ENCODE data around the gene PRKCA.

The PRKCA gene

DNA sequence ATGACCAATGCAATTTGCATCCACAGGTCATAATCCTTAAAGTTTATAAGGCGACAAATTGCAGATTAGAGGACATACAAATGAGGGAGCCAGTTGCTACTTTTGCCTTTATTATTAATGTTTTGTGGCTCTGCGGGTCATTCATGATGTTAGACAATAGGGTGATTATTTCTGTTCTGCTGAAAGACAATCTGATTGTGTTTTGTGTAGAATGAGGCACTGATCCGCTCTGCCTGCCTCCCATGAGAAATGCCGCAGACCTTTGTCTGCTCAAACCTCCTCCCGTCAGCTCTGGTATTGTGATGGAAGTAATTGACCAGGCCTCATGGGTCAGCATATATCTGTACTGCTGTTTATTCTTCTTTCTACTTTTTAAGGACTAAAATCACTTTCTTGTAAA lies 224.9 kb downstream of the PRKCA start:
- TF ChIP-seq, protein P1, sequence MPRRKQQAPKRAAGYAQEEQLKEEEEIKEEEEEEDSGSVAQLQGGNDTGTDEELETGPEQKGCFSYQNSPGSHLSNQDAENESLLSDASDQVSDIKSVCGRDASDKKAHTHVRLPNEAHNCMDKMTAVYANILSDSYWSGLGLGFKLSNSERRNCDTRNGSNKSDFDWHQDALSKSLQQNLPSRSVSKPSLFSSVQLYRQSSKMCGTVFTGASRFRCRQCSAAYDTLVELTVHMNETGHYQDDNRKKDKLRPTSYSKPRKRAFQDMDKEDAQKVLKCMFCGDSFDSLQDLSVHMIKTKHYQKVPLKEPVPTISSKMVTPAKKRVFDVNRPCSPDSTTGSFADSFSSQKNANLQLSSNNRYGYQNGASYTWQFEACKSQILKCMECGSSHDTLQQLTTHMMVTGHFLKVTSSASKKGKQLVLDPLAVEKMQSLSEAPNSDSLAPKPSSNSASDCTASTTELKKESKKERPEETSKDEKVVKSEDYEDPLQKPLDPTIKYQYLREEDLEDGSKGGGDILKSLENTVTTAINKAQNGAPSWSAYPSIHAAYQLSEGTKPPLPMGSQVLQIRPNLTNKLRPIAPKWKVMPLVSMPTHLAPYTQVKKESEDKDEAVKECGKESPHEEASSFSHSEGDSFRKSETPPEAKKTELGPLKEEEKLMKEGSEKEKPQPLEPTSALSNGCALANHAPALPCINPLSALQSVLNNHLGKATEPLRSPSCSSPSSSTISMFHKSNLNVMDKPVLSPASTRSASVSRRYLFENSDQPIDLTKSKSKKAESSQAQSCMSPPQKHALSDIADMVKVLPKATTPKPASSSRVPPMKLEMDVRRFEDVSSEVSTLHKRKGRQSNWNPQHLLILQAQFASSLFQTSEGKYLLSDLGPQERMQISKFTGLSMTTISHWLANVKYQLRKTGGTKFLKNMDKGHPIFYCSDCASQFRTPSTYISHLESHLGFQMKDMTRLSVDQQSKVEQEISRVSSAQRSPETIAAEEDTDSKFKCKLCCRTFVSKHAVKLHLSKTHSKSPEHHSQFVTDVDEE (CRISPR knock-in tag; IDR thresholded peaks at IDR 0.05), result no peak
- TF ChIP-seq TCF4 (CRISPR knock-in tag; IDR thresholded peaks at IDR 0.05; ENCODE audit: borderline replicate concordance), result no peak
- TF ChIP-seq ZFP3 (CRISPR knock-in tag; IDR thresholded peaks at IDR 0.05), result no peak
- TF ChIP-seq, protein P2, sequence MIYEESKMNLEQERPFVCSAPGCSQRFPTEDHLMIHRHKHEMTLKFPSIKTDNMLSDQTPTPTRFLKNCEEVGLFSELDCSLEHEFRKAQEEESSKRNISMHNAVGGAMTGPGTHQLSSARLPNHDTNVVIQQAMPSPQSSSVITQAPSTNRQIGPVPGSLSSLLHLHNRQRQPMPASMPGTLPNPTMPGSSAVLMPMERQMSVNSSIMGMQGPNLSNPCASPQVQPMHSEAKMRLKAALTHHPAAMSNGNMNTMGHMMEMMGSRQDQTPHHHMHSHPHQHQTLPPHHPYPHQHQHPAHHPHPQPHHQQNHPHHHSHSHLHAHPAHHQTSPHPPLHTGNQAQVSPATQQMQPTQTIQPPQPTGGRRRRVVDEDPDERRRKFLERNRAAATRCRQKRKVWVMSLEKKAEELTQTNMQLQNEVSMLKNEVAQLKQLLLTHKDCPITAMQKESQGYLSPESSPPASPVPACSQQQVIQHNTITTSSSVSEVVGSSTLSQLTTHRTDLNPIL (CRISPR knock-in tag; IDR thresholded peaks at IDR 0.05; ENCODE audit: low read depth), result no peak
- no peak for TF ChIP-seq OSR1 (CRISPR knock-in tag; IDR thresholded peaks at IDR 0.05)
- no peak for TF ChIP-seq TOX (CRISPR knock-in tag; IDR thresholded peaks at IDR 0.05; ENCODE audit: borderline replicate concordance)
- TF ChIP-seq, protein P3, sequence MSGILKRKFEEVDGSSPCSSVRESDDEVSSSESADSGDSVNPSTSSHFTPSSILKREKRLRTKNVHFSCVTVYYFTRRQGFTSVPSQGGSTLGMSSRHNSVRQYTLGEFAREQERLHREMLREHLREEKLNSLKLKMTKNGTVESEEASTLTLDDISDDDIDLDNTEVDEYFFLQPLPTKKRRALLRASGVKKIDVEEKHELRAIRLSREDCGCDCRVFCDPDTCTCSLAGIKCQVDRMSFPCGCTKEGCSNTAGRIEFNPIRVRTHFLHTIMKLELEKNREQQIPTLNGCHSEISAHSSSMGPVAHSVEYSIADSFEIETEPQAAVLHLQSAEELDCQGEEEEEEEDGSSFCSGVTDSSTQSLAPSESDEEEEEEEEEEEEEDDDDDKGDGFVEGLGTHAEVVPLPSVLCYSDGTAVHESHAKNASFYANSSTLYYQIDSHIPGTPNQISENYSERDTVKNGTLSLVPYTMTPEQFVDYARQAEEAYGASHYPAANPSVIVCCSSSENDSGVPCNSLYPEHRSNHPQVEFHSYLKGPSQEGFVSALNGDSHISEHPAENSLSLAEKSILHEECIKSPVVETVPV (CRISPR knock-in tag; IDR thresholded peaks at IDR 0.05), result no peak
- TF ChIP-seq GLIS3 (CRISPR knock-in tag; IDR thresholded peaks at IDR 0.05), result no peak
- no peak for TF ChIP-seq ZC3H10 (CRISPR knock-in tag; IDR thresholded peaks at IDR 0.05)
- TF ChIP-seq RARB (CRISPR knock-in tag; IDR thresholded peaks at IDR 0.05), result no peak
- no peak for TF ChIP-seq CSDC2 (CRISPR knock-in tag; IDR thresholded peaks at IDR 0.05)
- no peak for TF ChIP-seq ARNTL (CRISPR knock-in tag; IDR thresholded peaks at IDR 0.05; ENCODE audit: borderline replicate concordance, low read depth)
- TF ChIP-seq ZFP30 (CRISPR knock-in tag; IDR thresholded peaks at IDR 0.05), result no peak
- no peak for ATAC-seq

DNA sequence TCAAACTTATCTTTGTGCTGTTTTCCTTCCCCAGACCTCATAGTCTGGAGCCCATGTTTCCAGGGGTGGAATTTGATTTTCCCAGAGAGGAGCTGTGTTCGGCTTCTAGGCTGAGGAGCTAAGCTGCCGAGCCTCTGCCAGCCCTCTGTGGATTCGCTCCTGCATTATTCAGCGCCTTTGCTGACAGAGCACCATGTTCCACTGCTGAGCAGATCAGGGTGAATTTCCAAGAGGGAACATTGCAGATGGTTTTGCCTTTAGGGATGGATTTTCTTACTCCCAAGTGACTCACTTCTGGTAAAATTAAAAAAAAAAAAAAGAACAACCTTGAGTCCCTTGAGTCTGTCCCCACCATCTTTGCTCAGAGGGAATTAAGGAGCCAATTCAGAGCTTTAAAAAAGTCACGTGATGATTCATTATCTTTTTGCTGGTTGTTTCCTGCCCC lies 229.5 kb downstream of the PRKCA start:
- no peak for TF ChIP-seq BACH2 (CRISPR knock-in tag; IDR thresholded peaks at IDR 0.05; ENCODE audit: borderline replicate concordance)
- TF ChIP-seq, protein P2 (CRISPR knock-in tag; IDR thresholded peaks at IDR 0.05; ENCODE audit: low read depth), result no peak
- no peak for TF ChIP-seq ZNF70 (CRISPR knock-in tag; IDR thresholded peaks at IDR 0.05)
- no peak for TF ChIP-seq ZNF8 (CRISPR knock-in tag; IDR thresholded peaks at IDR 0.05)
- no peak for TF ChIP-seq ZFP3 (CRISPR knock-in tag; IDR thresholded peaks at IDR 0.05)
- no peak for TF ChIP-seq TCF4 (CRISPR knock-in tag; IDR thresholded peaks at IDR 0.05; ENCODE audit: borderline replicate concordance)
- TF ChIP-seq, protein P4, sequence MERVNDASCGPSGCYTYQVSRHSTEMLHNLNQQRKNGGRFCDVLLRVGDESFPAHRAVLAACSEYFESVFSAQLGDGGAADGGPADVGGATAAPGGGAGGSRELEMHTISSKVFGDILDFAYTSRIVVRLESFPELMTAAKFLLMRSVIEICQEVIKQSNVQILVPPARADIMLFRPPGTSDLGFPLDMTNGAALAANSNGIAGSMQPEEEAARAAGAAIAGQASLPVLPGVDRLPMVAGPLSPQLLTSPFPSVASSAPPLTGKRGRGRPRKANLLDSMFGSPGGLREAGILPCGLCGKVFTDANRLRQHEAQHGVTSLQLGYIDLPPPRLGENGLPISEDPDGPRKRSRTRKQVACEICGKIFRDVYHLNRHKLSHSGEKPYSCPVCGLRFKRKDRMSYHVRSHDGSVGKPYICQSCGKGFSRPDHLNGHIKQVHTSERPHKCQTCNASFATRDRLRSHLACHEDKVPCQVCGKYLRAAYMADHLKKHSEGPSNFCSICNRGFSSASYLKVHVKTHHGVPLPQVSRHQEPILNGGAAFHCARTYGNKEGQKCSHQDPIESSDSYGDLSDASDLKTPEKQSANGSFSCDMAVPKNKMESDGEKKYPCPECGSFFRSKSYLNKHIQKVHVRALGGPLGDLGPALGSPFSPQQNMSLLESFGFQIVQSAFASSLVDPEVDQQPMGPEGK (CRISPR knock-in tag; IDR thresholded peaks at IDR 0.05; ENCODE audit: borderline replicate concordance), result no peak
- TF ChIP-seq ESRRG (CRISPR knock-in tag; IDR thresholded peaks at IDR 0.05), result no peak
- ATAC-seq, result no peak

DNA sequence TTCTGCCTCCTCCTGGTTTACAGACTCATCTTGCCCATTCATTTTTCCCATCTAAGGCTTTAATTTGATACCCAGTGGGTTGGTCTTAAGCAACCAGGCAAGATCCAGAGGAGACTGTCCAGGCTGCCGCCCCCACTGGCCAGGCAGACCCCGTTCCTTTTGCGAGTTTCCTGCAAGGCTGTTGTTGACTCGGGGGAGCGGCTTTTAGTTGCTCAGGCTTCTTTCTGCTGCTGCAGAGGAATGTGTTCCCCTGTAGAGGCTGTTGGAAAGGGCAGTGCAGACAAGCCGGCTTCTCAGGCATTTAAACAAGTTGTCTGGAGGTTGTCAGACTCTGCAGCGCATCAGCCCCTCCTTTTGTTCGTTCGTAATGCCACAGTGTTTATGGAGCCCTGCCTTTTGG lies 231.2 kb downstream of the PRKCA start:
- peak; percentile 82 for ATAC-seq
- TF ChIP-seq ISL1 (CRISPR knock-in tag; IDR thresholded peaks at IDR 0.05) (no peak; the same call in 1 of the 2 replicates), PPARA (CRISPR knock-in tag; IDR thresholded peaks at IDR 0.05; ENCODE audit: borderline replicate concordance) (no peak), CSDC2 (CRISPR knock-in tag; IDR thresholded peaks at IDR 0.05) (peak; percentile 70; the same call in 1 of the 2 replicates), OSR1 (CRISPR knock-in tag; IDR thresholded peaks at IDR 0.05) (no peak), SNAI2 (CRISPR knock-in tag; IDR thresholded peaks at IDR 0.05) (0 out of 2 replicates have a peak, but pooled peaks have one; percentile 47), ZNF70 (CRISPR knock-in tag; IDR thresholded peaks at IDR 0.05) (no peak), BACH2 (CRISPR knock-in tag; IDR thresholded peaks at IDR 0.05; ENCODE audit: borderline replicate concordance) (no peak), TOX (CRISPR knock-in tag; IDR thresholded peaks at IDR 0.05; ENCODE audit: borderline replicate concordance) (no peak)
